Muscle of arm (tissue), 12 donors: ENCODE measurements around the gene RHOA. TPM values are rescaled to one million over a fixed set of nuclear protein-coding genes. Genes with fewer than 3 reads are reported as not detected.
"Not testable (repeated sequence)": the region's sequence is repeated elsewhere in the genome, so short reads cannot be mapped to it uniquely, and the experiment has no call there.

Experiments used
- DNase-seq: peaks from one replicate; pipeline ENCODE4 v3.0.0-alpha.2; 2013
- polyA plus RNA-seq, 12 donors: library from polyadenylated mRNA; unstranded; fragments of 120-200 nt; gene quantifications; one replicate each; pipeline ENCODE4 v1.2.1, GENCODE V29; 2013; ENCODE audit not compliant: insufficient read length in 12 of 12

Gene RHOA
- polyA plus RNA-seq, 12 donors = 408 to 715 (median 447) TPM

GRCh38 chr3:49377483-49377882 lies 34.3 kb downstream of the RHOA start:
- DNase-seq = no peak

DNA sequence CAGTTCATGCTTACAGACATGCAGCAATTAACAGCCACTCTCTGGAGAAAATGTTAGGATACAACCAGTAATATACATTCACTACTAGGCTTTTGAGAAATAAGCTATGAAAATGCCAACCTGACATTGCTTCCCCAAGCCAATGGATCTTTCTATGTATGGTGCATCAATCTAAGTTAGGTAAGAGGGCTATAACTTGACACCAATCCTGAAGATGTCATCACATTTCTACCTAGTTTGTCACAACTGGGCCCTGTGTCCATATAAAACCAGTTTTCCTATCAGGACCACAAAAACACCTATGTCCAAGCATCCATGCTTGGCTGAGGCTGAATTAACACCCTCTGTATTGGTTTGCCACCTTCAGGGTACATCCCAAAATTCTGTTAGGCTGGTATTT lies 39.8 kb downstream of the RHOA start:
- no peak for DNase-seq

DNA sequence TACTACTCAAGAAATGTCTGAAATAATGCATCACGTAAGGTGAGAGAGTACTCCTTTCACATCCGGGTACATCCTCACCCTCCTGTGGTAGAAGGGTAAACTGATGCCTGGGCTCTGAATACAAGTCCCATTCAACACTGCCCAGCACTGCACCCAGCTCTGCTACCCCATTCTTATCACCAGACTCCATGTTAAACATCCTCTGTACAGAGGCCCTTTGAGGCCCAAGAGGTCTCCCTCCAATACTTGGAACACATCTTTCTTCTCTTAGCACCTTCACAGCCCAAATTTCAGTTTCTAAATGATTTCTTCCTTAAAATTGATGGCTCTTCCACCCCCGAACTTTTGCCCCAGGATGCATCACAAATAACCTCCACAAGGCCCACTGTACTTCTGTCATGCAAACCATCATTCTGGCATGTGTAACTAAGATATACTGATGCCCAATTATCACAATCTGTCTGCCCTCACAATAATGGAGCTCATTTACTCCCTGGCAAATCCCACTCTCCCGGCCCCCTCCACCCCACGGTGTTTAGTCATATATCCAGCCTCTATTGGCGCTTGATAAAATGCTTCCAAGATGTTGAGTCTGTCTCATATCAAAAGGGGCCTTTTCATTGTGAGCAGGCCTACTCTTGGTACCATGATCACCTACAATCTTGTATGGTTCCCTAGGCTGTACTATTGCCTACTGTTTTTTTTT lies 41.0 kb downstream of the RHOA start:
- DNase-seq = no peak

DNA sequence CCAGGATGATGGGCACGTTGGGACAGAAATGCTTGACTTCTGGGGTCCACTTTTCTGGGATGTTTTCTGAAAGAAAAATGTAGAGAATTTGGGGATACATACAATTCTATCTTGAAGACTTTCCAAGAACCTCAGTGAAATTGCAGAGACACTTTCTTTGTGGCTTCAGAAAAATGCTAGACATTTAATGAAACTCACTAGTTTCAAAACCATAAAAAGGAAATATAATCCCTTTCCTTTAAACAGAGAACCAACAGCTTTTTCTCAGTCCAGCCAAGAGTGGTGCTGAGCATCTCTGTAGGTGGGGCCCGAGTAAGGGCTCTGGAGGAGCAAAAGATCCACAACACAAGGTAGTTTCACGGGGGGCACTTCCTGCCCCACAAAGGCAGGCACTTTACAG lies 49.2 kb downstream of the RHOA start:
- DNase-seq = no peak

- DNase-seq = no peak
Observed at GRCh38 chr3:49359623-49360022, 52.2 kb downstream of the RHOA start.

GRCh38 chr3:49358884-49359225 lies 52.9 kb downstream of the RHOA start:
- DNase-seq = no peak

DNA sequence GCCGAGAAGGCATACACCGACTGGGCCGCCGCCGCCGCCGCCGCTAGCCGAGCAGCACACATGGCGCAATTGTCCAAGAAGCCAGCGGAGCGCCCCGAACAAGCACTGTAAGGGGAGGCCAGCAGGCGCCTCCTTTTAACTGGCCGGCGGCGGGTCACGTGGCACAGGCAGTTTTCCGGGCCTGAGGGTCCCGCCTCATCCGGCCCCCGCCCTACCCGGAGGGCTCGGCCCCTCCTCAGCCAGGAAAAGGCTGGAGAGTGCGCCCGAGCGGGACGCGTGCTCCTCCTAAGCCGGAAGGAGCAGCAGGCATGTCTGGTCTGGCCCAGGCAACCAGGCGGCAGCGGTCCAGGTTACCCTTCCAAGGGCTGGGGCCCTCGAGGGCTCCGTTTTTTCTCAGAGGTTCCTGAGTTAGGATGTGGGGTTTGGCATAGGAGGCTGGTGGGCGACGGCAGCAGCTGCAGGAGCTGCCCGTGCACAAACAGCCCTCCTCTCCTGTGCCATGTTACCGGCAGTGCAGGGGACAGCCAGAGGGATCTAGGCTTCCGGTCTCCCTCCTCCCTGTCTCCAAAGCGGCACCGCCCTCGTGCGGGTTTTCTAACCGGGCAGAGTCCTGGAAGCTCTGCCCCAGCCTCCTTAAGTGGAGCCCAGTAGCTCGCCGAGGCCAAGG lies 53.4 kb downstream of the RHOA start, which contains the start of gene GPX1:
GPX1 (minus strand) TSS at position 137 of the 667 bp plus-strand sequence; CDS start at position 62, 75 bp downstream.
- DNase-seq = peak; percentile 93

DNA sequence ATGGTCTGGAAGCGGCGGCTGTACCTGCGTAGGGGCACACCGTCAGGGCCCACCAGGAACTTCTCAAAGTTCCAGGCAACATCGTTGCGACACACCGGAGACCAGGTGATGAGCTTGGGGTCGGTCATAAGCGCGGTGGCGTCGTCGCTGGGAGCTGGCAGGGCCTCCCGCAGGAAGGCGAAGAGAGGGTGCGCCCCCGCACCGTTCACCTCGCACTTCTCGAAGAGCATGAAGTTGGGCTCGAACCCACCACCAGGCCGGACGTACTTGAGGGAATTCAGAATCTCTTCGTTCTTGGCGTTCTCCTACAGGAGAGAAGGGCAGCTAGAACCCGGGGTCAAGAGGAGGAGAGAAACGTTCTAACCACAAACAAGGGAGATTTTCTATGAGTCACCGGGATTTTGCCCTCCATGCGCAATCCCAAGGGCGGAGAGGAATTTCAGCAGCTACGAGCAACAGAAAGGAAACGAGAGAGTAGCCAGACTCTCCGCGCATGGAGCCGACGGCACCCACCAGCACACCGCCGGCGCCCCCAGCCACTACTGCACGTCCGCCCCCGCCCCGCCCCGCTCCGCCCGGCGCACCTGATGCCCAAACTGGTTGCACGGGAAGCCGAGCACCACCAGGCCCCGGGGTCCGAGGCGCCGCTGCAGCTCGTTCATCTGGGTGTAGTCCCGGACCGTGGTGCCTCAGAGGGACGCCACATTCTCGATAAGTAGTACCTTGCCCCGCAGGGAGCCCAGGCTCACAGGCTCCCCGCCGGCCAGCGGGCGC lies 54.1 kb downstream of the RHOA start:
- peak; percentile 37 for DNase-seq

GRCh38 chr3:49357095-49357442 lies 54.7 kb downstream of the RHOA start:
- DNase-seq = not testable (repeated sequence)

DNA sequence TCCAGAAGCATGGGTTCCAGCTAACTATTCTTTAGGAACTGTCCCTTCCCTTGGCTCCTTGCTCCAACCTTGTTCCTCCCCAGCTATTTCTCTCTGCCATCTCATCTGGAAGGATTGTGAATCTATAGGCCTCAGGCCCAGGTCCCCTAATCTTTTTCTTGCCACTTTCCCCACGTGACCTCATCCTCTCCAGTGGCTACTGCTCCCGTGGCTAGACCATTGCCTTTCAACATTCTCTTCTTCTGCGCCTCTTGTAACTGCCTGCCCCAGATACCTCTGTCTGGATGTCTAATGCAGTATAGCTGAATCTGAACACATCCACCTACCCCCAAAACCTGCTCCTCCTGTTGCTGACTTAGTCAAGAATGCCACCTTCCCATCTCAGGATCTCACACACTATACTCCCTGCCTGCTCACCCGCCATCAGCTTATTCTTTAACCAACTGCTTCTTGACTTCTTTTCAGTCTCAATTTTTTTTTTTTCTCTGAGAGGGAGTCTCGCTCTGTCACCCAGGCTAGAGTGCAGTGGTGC lies 58.8 kb downstream of the RHOA start:
- no peak for DNase-seq

DNA sequence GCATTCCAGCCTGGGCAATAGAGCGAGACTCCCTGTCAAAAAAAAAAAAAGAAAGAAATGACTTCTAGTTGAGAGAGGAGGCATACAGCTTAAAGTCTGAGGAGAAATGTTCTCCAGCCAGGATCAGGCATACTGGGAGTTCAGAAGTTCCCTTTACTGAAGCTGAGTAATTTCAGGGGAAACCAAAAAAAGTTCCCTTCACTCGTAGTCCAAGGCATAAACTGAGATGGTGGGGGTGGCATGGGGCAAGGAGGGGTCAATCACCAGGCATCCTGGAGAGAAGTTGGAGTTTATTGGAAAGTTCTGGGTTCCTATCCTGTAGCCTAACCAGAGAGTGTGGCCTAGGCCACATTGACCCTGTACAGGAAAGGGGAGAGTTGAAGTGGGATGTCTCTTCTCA lies 59.5 kb downstream of the RHOA start:
- DNase-seq = no peak

DNA sequence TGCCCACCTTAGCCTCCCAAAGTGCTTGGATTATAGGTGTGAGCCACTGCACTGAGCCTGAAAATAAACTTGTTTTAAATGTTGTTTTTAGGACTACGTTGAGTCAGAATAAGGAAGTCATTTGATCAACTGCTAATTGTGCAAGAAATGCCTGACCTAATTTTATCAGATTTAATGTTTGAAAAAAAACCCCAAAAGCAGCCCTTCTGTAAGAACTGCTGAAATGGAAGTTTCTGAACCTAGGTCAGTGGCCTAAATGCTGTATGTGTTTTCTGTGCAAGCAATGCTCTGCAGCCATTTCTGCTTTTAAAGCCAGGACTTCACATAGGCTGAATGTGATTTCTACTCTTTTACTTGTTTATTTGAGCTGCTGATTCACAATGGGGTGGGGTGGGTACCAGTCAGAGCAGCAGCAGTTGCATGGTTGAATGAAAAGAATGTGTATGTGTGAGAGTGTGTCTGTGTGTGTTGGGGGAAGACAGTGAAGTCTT lies 60.2 kb downstream of the RHOA start:
- DNase-seq = no peak

DNA sequence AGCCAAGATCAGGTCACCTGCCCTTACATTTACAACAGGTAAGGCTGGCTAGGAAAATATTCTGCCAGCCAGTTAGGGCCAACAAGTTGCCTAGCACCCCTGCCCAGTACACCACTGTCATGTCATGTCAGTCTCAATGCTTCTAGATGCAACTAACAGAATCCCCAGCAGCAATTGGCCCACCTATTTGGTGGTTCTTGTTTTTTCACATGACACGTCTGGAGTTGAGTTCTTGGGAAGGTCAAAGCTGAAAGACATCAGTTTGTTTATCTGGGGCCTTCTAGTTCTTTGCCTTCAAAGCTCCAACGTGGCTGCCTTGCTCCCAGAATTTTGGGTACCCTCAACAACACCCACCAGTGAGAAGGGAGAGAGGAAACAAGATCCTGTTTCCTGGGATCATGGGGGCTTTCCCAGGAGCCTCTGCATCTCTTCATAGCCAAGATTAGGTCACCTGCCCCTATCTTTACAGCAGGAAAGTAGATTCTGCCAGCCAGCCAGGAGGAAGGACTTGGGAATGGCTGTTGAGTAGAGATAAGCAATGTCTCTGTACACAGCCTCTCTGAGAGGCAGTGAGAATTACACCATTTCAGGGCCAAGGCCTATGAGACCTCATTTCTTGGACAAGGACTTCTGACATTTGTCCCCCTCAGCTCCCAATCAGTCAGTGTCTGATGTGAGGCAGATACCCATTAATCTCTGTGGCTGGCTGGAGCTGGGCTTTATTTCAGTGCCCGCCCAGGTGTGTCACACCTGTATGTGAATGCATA lies 62.2 kb downstream of the RHOA start:
- no peak for DNase-seq

DNA sequence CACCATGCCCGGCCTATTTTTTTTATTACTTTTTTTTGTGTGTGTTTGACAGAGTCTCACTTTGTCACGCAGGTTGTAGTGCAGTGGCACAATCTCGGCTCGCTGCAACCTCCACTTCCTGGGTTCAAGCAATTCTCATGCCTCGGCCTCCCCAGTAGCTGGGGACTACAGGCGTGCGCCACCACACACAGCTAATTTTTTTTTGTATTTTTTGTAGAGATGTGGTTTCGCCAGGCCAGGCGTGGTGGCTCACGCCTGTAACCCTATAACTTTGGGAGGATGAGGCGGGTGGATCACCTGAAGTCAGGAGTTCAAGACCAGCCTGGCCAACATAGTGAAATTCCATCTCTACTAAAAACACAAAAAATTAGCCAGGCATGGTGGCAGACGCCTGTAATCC lies 63.4 kb downstream of the RHOA start:
- not testable (repeated sequence) for DNase-seq

GRCh38 chr3:49346797-49347251 lies 65.0 kb downstream of the RHOA start:
- DNase-seq = no peak

DNA sequence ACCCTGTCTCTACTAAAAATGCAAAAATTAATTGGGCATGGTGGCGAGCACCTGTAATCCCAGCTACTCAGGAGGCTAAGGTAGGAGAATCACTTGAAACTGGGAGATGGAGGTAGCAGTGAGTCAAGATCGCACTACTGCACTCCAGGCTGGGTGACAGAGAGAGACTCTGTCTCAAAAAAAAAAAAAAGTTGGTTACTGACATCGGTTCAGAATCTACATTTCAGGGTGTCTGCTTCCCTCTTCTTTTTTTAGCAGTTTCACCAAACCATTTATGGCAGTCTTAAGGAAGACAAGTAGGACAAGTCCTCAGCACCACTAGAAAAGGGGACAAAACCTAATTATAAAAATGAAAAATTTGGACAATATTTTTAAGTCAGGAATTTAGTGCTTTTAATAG lies 68.6 kb downstream of the RHOA start:
- DNase-seq = no peak

DNA sequence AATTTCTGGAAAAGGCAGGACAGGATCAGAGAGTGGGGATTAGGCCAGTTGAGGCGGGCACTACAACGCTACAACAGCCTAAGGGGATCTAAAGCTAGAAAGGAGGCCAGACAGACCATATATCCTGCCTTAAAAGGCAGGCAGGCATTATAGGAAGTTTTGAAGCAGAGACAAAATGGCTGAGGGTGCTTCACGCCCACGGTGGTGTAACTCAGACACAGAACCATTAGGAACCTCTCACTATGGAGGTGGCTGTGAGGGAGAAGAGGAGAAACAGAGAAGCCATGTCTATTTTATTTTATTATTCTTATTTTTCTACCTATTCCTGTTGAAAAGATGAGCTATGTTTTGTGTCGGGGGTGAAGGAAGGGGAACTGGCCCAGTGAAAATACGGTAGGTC lies 69.8 kb downstream of the RHOA start:
- DNase-seq = no peak

DNA sequence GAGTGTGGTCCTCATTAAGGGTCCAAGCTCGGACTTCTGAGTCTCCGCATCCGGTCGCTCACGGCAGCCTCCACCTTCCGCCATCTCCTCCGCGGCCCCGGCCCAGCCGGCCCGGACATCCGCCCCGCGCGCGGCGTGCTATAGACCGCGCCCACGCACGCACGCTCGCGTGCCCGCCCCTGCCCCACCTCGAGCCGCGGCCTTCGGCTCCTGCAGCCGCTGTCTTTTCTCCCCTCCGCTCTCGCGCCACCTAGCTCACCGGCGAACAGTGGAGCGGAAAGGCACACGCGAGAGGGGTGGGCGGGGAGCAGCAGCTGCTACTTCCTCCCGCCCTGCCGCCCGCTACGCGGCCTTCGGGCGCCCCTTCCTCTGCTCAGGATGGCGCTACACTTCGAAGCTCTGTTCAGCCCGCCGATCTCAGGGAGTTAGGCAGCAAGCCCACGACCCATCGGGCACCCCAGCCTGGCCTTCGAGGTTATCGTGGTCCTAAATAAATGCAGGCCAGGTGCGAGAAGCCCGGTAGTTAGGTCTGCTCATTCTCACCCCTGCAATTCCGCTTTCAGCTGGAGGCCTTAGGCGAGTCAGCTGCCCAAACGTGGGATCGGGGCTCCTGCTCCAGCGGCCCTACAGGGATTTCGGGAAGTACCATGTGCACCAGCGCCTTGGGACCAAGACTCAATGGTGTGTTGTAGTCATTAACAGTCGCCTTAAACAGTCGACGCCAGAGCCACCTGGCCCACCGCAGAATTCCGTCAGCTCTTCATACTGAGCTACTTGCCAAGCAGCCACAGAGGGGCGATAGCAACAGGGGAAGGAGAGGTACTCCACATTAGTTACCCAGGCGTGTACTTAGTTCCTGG lies 71.6 kb downstream of the RHOA start, which contains the start of gene USP4:
USP4 (minus strand) TSS at position 113 of the 860 bp plus-strand sequence; CDS start at position 84, 29 bp downstream.
- DNase-seq = peak; percentile 90

- no peak for DNase-seq
Observed at GRCh38 chr3:49339581-49339940, 72.2 kb downstream of the RHOA start.

DNA sequence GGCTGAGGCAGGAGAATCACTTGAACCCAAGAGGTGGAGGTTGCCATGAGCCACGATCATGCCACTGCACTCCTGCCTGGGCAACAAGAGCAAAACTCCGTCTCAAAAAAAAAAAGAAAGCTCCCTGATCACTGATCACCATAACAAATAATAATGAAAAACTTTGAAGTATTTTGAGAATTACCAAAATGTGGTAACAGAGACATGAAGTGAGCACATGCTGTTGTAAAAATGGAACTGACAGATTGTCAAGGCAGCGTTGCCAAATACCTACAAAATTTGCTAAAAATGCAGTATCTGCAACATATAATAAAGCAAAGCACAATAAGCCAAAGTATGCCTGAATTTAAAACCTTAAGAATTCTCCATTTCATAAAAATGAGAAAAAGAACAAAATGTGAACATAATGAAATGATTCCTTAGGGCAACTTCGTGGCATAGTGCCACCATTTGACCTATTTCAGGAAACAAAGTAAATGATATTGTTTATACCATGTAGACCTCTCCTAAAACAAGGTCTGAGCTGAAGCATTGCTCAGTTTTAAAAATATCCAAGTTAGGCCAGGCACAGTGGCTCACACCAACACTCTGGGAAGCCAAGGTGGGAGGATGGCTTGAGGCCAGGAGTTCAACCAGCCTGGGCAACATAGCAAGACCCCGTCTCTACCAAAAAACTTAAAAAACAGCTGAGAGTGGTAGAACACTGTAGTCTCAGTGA lies 77.7 kb downstream of the RHOA start:
- DNase-seq = no peak
